HEK293 (cell line): Measurements from ENCODE around the gene HMG20A.

ENCODE experiments used
- ATF2 ChIP-seq: fragments of 450-650 bp; formaldehyde crosslinking; IDR thresholded peaks from 2 replicates; pipeline ENCODE4 v1.5.1; 2016; ENCODE audit warnings: missing biosample characterization, missing genetic modification characterization, low read depth
- CTCF ChIP-seq: fragments of 450-650 bp; formaldehyde crosslinking; IDR thresholded peaks from 2 replicates; pipeline ENCODE4 v1.5.1; 2016; ENCODE audit warnings: missing biosample characterization, missing genetic modification characterization
- ZNF121 ChIP-seq: fragments of 450-650 bp; formaldehyde crosslinking; IDR thresholded peaks from 2 replicates; pipeline ENCODE4 v1.5.1; 2016; ENCODE audit warnings: missing biosample characterization, missing genetic modification characterization
- ZNF133 ChIP-seq: fragments of 450-650 bp; formaldehyde crosslinking; IDR thresholded peaks from 2 replicates; pipeline ENCODE4 v1.5.1; 2016; ENCODE audit warnings: missing biosample characterization, missing genetic modification characterization
- ZNF362 ChIP-seq: fragments of 450-650 bp; formaldehyde crosslinking; IDR thresholded peaks from 2 replicates; pipeline ENCODE4 v1.5.1; 2016; ENCODE audit warnings: missing biosample characterization, missing genetic modification characterization
- ZNF394 ChIP-seq: fragments of 450-650 bp; formaldehyde crosslinking; IDR thresholded peaks from 2 replicates; pipeline ENCODE4 v1.5.1; 2016; ENCODE audit warnings: missing biosample characterization, missing genetic modification characterization, mild to moderate bottlenecking, moderate library complexity, borderline replicate concordance
- ZNF48 ChIP-seq: fragments of 450-650 bp; formaldehyde crosslinking; IDR thresholded peaks from 2 replicates; pipeline ENCODE4 v1.5.1; 2016; ENCODE audit warnings: missing biosample characterization, missing genetic modification characterization
- ZNF514 ChIP-seq: fragments of 450-650 bp; formaldehyde crosslinking; IDR thresholded peaks from 2 replicates; pipeline ENCODE4 v1.5.1; 2016; ENCODE audit warnings: missing biosample characterization, missing genetic modification characterization
- ZNF76 ChIP-seq: fragments of 450-650 bp; formaldehyde crosslinking; IDR thresholded peaks from 2 replicates; pipeline ENCODE4; 2016; ENCODE audit warnings: low read depth, missing biosample characterization, missing genetic modification characterization, borderline replicate concordance
- ZSCAN30 ChIP-seq: fragments of 450-650 bp; IDR thresholded peaks from 2 replicates; pipeline ENCODE4 v1.5.1; 2018; ENCODE audit warnings: missing biosample characterization, mild to moderate bottlenecking, missing genetic modification characterization, moderate library complexity

GRCh38 chr15:77457191-77457904 is 36.7 kb downstream of the HMG20A start:
- TF ChIP-seq CTCF (tag by site-specific recombination) (no peak), ZNF121 (tag by site-specific recombination) (no peak), ZNF133 (no peak), ZNF48 (tag by site-specific recombination) (no peak), ZSCAN30 (tag by site-specific recombination) (no peak), ZNF514 (tag by site-specific recombination) (no peak), ZNF76 (no peak), ATF2 (tag by site-specific recombination) (no peak), ZNF362 (tag by site-specific recombination) (no peak), ZNF394 (tag by site-specific recombination) (no peak)
